CD4-positive, alpha-beta T cell (primary cell): ENCODE results near the gene ZNF438. TPM values are rescaled to one million over a fixed set of nuclear protein-coding genes. Genes with fewer than 3 reads are reported as not detected.

Experiments used
- ATAC-seq: fragments of 200-7000 bp; cut with Tn5 transposase; one replicate; pipeline ENCODE4 v1.10.0; 2022; ENCODE audit warnings: mild to moderate bottlenecking; ENCODE audit not compliant: poor library complexity
- CTCF ChIA-PET: fragments of 350-600 bp; sonication (Branson Sonifier 250); formaldehyde crosslinking; loops from one replicate; lab custom pipeline; 2021; ENCODE audit warnings: antibody characterized with exemption, inconsistent platforms; lab: Charles Lee
- POLR2A ChIA-PET: fragments of 350-600 bp; sonication (Branson Sonifier 250); formaldehyde crosslinking; loops from one replicate; lab custom pipeline; 2021; ENCODE audit warnings: antibody characterized with exemption, inconsistent platforms; lab: Charles Lee
- DNase-seq, 14 experiments: peaks; one replicate each; pipeline ENCODE4 v3.0.0-alpha.2; 2013 to 2020; ENCODE audit warnings: mixed read lengths in 2 of 14
- H3K27ac ChIP-seq, 2 donors: one replicate each; pipeline versions ENCODE4 v1.5.1 to v1.7.0; 2013; ENCODE audit warnings: low read length in 2 of 2, low read depth in 1 of 2, mild to moderate bottlenecking in 1 of 2
- H3K27me3 ChIP-seq, 2 experiments: 1 replicate in 1 of 2; 2 replicates in 1 of 2; pipeline versions ENCODE4 v1.6.1 to v1.7.0; 2013; ENCODE audit warnings: low read length in 2 of 2, control low read depth in 1 of 2, mild to moderate bottlenecking in 1 of 2, moderate library complexity in 1 of 2; ENCODE audit not compliant: insufficient read depth in 2 of 2, control insufficient read depth in 1 of 2
- H3K36me3 ChIP-seq: one replicate; pipeline ENCODE4 v1.6.1; 2013; ENCODE audit warnings: low read length, control low read depth; ENCODE audit not compliant: insufficient read depth
- H3K4me1 ChIP-seq: one replicate; pipeline ENCODE4 v1.6.1; 2013; ENCODE audit warnings: low read length, control low read depth; ENCODE audit not compliant: insufficient read depth
- H3K4me3 ChIP-seq: one replicate; pipeline ENCODE4 v1.5.1; 2013; ENCODE audit warnings: mild to moderate bottlenecking, low read length, moderate library complexity
- H3K9me3 ChIP-seq, 2 experiments: 1 replicate in 1 of 2; 2 replicates in 1 of 2; pipeline versions ENCODE4 v1.6.1 to v1.7.0; 2013; ENCODE audit warnings: low read length in 2 of 2, mild to moderate bottlenecking in 2 of 2, control low read depth in 1 of 2, moderate library complexity in 1 of 2; ENCODE audit not compliant: control insufficient read depth in 1 of 2, insufficient read depth in 1 of 2
- H3K27ac Mint-ChIP-seq: one replicate; pipeline ENCODE4 v1.8.0; 2020; ENCODE audit warnings: mixed read lengths
- H3K27me3 Mint-ChIP-seq: one replicate; pipeline ENCODE4 v1.8.0; 2021; ENCODE audit warnings: mixed read lengths
- H3K36me3 Mint-ChIP-seq: one replicate; pipeline ENCODE4 v1.8.0; 2021; ENCODE audit warnings: low read depth, mixed read lengths
- H3K4me1 Mint-ChIP-seq: one replicate; pipeline ENCODE4 v1.8.0; 2021; ENCODE audit warnings: low read depth, mixed read lengths
- H3K4me3 Mint-ChIP-seq: one replicate; pipeline ENCODE4 v1.8.0; 2020; ENCODE audit warnings: mild to moderate bottlenecking, mixed read lengths
- H3K9me3 Mint-ChIP-seq: one replicate; pipeline ENCODE4 v1.8.0; 2020; ENCODE audit warnings: mixed read lengths
- CTCF ChIP-seq: fragments of 200-600 bp; IDR thresholded peaks from one replicate; pipeline ENCODE4 v1.8.0; 2022; ENCODE audit warnings: antibody characterized with exemption, mild to moderate bottlenecking
- intact Hi-C, 2 experiments: fragments of 100-400 bp; cut with DNase I in 1 of 2; cut with micrococcal nuclease in 1 of 2; formaldehyde crosslinking; loops; one replicate each; pipeline versions ENCODE4 v1.15.1 to v1.9.0; 2023 to 2025; cut with DNase I, micrococcal nuclease
- total RNA-seq, 174 experiments: library from RNA in 2 of 174; stranded (reverse) in 2 of 174; gene quantifications; one replicate each; pipeline ENCODE4 v1.2.3 and lab custom pipeline; 2021 to 2026

Gene ZNF438
- total RNA-seq, 2 experiments from 2014 or later, result 1.9 to 2.0 TPM

GRCh38 chr10:31025142-31025541 lies 6.5 kb downstream of the ZNF438 start:
- Histone ChIP-seq H3K4me3 (no peak overlapping the region), H3K4me1 (no peaks in the 10 kb centered on the region), H3K36me3 (no peaks in the 10 kb centered on the region), H3K27ac (no peak overlapping the region), H3K27me3 (no peaks in the 10 kb centered on the region), H3K9me3 (no peaks in the 10 kb centered on the region)
- no peak for TF ChIP-seq CTCF
- no peaks in the 10 kb centered on the region for H3K9me3 Mint-ChIP-seq
- ATAC-seq (no peak), DNase-seq (no peak)
- H3K4me3 Mint-ChIP-seq, result no peak overlapping the region
- H3K4me1 Mint-ChIP-seq, result no peaks in the 10 kb centered on the region
- no peaks in the 10 kb centered on the region for H3K27me3 Mint-ChIP-seq
- ChIA-PET POLR2A (interaction anchor here (0.7 kb wide), 1 partner anchor 533 kb away, joined by 3 read pairs; no protein-coding TSS in a partner anchor), CTCF (no interaction called here)
- H3K27ac Mint-ChIP-seq, result no peak overlapping the region
- intact Hi-C loops, result no loop called here
- no peaks in the 10 kb centered on the region for H3K36me3 Mint-ChIP-seq

- H3K27me3 ChIP-seq, result no peaks in the 10 kb centered on the region
- no peak overlapping the region for H3K27ac ChIP-seq
- no peak for ATAC-seq
- Mint-ChIP-seq H3K9me3 (no peaks in the 10 kb centered on the region), H3K36me3 (no peaks in the 10 kb centered on the region), H3K4me1 (no peaks in the 10 kb centered on the region), H3K27ac (no peak overlapping the region), H3K4me3 (no peak overlapping the region), H3K27me3 (no peaks in the 10 kb centered on the region)
- ChIA-PET POLR2A (no interaction called here), CTCF (no interaction called here)
- no peaks in the 10 kb centered on the region for H3K4me1 ChIP-seq
- no peak for DNase-seq
- no peak for TF ChIP-seq CTCF
- H3K9me3 ChIP-seq, result no peaks in the 10 kb centered on the region
- no peak overlapping the region for H3K4me3 ChIP-seq
- no peaks in the 10 kb centered on the region for H3K36me3 ChIP-seq
- intact Hi-C loops, result no loop called here
Measured at GRCh38 chr10:31023558-31023957, 8.1 kb downstream of the ZNF438 start.

- ATAC-seq (no peak), DNase-seq (no peak)
- POLR2A ChIA-PET, result no interaction called here
- intact Hi-C loops, result no loop called here
- TF ChIP-seq CTCF, result no peak
- CTCF ChIA-PET, result interaction anchor here (1.0 to 1.6 kb wide), 2 partner anchors 9 to 11 kb away, joined by 3 to 4 read pairs; partner anchors contain the start of gene ZNF438
- H3K4me3 ChIP-seq, result no peak overlapping the region
- Mint-ChIP-seq H3K4me3 (no peak overlapping the region), H3K27ac (no peak overlapping the region), H3K36me3 (no peaks in the 10 kb centered on the region), H3K4me1 (no peaks in the 10 kb centered on the region), H3K9me3 (no peaks in the 10 kb centered on the region), H3K27me3 (no peaks in the 10 kb centered on the region)
- no peaks in the 10 kb centered on the region for H3K36me3 ChIP-seq
- H3K27ac ChIP-seq, result no peak overlapping the region
- no peaks in the 10 kb centered on the region for H3K9me3 ChIP-seq
- H3K27me3 ChIP-seq, result no peaks in the 10 kb centered on the region
- H3K4me1 ChIP-seq, result no peaks in the 10 kb centered on the region
Measured at GRCh38 chr10:31020209-31020608, 11.5 kb downstream of the ZNF438 start.
